ENCODE measurements around the gene SPECC1.

GRCh38 chr17:20216853-20217252 is 207.7 kb downstream of the SPECC1 start:
- TF ChIP-seq CTCF (IDR thresholded peaks at IDR 0.05; ENCODE audit: insufficient read depth, low read depth, low read length): no peak
- TF ChIP-seq EZH2 (IDR thresholded peaks at IDR 0.05; ENCODE audit: insufficient read depth, low read length): no peak

Data from astrocyte (in vitro differentiated cells and primary cell).